GM19238 (cell line): Measurements from ENCODE around the gene PID1.

Experiments
- DNase-seq: peaks from one replicate; pipeline ENCODE4 v3.0.0; 2011; ENCODE audit warnings: low spot score; ENCODE audit not compliant: insufficient read length

PID1 gene

GRCh38 chr2:229170916-229171315, 100.2 kb downstream of the PID1 start:
- no peak for DNase-seq

GRCh38 chr2:229170171-229170570, 100.9 kb downstream of the PID1 start:
- DNase-seq, result no peak

- DNase-seq, result no peak
These were observed 101.3 kb downstream of the PID1 start for GRCh38 chr2:229169751-229170150.

- no peak for DNase-seq
These were observed 106.4 kb downstream of the PID1 start for GRCh38 chr2:229164545-229165249.

- no peak for DNase-seq
These were observed 107.2 kb downstream of the PID1 start for GRCh38 chr2:229163893-229164292.

GRCh38 chr2:229162015-229162414, 109.1 kb downstream of the PID1 start:
- no peak for DNase-seq

- no peak for DNase-seq
These were observed 110.1 kb downstream of the PID1 start for GRCh38 chr2:229160984-229161383.

- no peak for DNase-seq
These were observed 110.9 kb downstream of the PID1 start for GRCh38 chr2:229160180-229160579.

GRCh38 chr2:229159405-229159804, 111.7 kb downstream of the PID1 start:
- no peak for DNase-seq

GRCh38 chr2:229154381-229154780, 116.7 kb downstream of the PID1 start:
- DNase-seq, result no peak

GRCh38 chr2:229153951-229154350, 117.1 kb downstream of the PID1 start:
- no peak for DNase-seq

GRCh38 chr2:229153267-229153666, 117.8 kb downstream of the PID1 start:
- no peak for DNase-seq

- no peak for DNase-seq
These were observed 118.4 kb downstream of the PID1 start for GRCh38 chr2:229152674-229153073.

- no peak for DNase-seq
These were observed 120.8 kb downstream of the PID1 start for GRCh38 chr2:229150317-229150716.

GRCh38 chr2:229141424-229142025, 129.6 kb downstream of the PID1 start:
- DNase-seq, result no peak

- DNase-seq, result no peak
These were observed 133.4 kb downstream of the PID1 start for GRCh38 chr2:229137639-229138038.

- DNase-seq, result no peak
These were observed 134.0 kb downstream of the PID1 start for GRCh38 chr2:229137066-229137465.

- DNase-seq, result no peak
These were observed 137.8 kb downstream of the PID1 start for GRCh38 chr2:229133155-229133772.

- no peak for DNase-seq
These were observed 138.9 kb downstream of the PID1 start for GRCh38 chr2:229132236-229132635.

GRCh38 chr2:229130522-229130921, 140.6 kb downstream of the PID1 start:
- no peak for DNase-seq

GRCh38 chr2:229129738-229130371, 141.2 kb downstream of the PID1 start:
- DNase-seq, result no peak

GRCh38 chr2:229127471-229127870, 143.6 kb downstream of the PID1 start:
- no peak for DNase-seq
